Stimulated activated CD8-positive, alpha-beta memory T cell treated with anti-CD3 and anti-CD28 coated beads, Interleukin-4, amount 100 ng/mL, for 4 hours (primary cell): Measurements from ENCODE around the gene PSMG4.

ENCODE experiments used
- DNase-seq, 2 donors: peaks; one replicate each; pipeline ENCODE4 v3.0.0-alpha.2; 2020; ENCODE audit warnings: low read depth in 2 of 2, low spot score in 1 of 2

PSMG4 gene

DNA sequence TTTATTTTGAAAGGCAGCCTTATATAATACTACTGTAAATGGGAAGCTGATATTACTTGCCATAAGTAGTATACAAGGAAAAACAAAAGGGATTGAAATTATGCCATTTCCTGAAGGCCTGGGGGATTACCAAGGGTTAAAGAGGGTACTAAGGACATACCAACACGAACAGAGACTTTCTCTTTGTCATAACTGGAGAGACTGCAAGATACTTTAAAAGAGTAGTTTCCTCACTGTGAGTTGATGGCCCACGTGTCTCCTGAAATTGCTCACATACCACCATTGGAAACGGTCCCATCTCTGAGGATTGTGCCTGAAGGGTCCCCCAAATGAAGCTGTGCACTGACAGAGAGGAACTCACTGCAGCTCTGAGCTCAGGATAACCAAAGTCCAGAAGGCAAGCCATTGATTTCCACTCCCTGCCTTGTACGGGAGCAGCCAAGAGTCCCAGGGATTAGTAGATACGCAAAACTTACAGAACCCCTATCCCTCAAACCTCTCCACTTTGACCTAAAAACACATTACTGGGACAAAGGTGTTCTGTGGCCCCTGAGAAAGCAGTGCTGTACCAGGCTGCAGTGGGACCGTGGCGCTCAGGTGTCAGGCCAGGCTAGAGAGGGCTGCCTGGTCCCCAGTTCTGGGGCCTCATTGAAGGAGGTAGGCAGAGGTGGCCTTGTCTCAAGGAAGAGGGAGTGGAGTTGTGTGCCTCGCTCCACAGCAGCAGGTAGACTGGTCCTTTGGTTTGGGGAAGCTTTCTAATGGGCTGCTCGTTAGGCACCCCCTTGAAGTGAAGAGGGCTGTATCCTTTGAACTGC, 15.2 kb downstream of the PSMG4 start:
- no peak for DNase-seq

- DNase-seq: no peak
Observed at GRCh38 chr6:3276174-3277167, 17.7 kb downstream of the PSMG4 start.

DNA sequence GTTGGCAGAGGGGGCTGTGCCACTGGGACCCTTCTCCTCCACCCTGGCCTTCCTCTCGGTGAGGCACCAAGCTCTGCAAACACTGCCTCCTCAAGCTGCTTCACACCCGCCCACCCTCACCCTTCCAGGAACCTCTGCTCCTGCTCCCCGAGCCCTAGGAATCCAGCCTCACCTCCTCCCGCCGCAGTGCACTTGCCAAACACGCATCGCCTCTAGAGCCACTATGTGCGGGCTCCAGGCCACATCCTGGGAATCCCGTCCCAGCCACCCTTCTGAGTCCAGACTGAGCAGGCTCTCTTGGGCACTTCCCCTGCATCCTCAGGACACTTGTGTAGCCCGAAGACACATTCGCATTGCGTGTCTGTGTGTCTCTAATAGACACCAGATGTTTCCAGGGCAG, 18.5 kb downstream of the PSMG4 start:
- DNase-seq: no peak

GRCh38 chr6:3277851-3278416, 19.2 kb downstream of the PSMG4 start:
- no peak for DNase-seq

DNA sequence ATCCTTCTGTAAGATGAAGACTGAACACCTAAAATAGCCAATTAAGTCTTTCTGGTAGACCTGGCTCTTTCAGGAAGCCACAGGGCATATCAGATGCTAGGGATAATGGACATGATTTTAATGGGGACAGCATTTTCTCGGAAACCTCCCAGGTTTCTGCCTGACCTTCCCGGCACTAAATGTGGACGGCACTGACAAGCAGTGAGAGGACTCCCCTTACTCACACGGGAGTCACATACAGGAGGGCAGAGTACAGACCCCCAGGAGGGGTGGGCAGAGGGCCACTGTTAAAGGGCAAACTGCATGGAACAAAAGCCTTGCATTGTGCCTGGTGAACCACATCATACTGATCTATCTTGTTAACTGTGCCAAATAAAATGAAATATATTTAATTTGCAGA, 19.9 kb downstream of the PSMG4 start:
- DNase-seq: no peak

DNA sequence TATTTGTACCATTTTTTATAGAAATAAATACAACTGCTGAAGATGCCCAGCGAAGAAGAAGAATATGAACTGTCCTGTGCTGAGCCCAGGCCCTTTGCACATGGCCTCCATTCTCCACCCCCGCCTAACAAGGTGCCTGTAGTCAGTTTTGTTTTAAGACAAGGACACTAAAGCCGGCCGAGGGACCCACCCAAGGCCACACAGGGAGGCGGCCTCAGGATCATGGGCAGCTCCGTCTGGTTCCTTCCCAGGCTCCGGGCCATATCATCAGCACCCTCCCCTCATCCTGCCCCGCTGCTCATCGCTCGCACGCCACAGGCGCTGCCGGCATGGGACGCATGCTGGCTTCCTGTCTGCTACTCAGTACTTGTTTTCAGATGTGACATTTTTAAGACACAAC, 21.3 kb downstream of the PSMG4 start:
- no peak for DNase-seq

DNA sequence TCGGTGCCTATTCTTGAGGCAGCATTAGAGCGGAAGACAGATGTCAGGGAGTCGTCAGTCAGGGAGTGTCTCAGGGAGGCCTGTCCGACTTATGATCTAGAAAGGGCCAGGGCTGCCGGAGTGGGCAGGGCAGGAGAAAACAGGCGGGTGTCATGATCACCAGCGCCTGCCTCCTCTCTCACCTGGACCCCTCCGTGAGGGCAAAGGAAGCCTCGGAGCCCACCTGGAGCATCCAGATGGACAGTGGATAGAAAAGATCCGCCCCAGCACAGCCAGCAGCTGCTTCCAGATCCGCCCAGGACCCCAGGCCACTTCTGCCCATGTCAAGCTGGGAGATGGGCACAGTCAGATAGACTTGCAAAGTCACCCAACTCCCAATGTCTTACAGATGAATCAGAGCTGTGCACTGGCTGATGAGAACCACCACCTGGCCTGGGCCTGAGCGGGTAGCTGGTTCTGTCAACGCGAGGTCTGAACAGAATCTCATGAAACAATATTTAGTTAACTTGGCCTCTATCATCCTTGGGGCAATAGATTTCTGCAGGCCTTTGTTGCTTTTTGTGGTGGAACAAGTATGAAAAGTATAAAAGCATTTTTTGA, 22.2 kb downstream of the PSMG4 start:
- no peak for DNase-seq

DNA sequence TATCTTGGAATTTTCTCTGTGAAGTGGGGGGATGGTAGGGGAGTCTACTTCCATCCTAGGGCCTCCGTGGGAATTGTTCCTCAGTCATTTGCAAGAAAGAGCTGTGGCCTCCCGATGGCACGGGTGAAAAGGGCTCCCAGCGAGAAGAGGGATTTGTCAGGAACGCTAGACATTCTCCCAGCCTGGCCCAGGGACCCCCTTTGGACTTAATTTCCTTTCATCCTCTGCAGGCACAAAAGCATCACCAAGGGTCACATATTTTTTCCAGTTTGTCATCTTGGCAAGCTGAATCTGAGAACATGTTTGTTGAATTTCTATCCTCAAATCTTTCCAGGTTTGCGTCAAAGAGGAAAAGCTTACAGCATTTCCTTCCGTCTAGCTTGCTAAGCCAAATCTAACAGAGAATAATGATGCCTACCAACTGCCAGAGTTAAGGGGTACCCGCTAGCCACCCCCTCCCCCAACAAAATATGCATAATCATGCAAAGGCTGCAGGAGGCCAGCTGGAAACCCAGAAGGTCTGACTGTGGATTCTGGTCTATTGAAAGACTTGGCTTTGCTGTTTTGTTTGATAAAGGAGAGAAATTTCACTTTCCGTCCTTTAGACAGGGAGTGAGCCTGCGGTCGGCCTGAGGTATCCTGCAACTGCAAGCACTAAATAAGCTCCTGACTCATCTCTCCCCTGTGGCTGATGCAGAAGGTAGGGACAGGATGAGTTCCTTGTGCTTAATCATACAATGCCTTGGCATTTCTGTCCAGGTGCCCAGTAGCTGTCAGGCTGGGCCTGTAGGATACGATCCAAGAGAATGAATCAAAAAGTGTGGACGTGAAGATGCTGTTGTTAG, 23.1 kb downstream of the PSMG4 start:
- no peak for DNase-seq

DNA sequence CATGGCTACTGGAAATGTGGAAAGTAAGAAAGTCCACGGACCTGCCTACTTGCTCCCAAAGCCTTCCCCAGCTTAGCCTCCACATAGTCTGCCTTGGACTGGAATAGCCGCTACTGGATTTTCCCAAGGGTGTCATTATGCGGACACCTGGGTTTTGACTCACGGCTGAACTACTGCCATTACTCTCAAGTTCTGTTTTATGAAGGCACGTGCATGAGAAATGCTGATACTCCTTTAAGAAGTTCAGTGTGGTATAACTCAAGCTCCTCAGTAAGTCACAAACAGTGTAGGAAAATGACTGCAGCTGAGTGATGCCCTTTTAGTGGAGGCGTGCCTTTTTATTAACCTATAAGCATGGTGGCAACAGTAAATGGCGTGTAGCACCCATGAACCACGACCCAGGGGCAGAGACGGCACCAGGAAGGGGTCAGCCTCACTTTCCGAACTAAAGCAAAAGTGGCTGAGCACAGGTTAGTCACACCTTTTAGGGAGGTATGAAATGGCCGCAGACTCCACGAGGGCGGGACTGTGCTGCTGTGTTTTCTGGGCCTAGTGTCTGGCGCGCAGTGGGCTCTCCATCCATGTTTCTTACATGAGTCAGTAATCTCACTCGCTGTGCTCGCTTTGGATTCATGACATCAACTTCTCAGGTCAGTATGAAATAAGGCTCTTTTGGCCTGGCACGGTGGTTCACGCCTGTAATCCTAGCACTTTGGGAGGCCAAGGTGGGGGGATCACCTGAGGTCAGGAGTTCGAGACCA, 23.9 kb downstream of the PSMG4 start:
- no peak for DNase-seq

- DNase-seq: no peak
Observed at GRCh38 chr6:3283241-3283640, 24.5 kb downstream of the PSMG4 start.

- no peak for DNase-seq
Observed at GRCh38 chr6:3283641-3284435, 25.1 kb downstream of the PSMG4 start.

- no peak for DNase-seq
Observed at GRCh38 chr6:3284436-3284876, 25.7 kb downstream of the PSMG4 start.

DNA sequence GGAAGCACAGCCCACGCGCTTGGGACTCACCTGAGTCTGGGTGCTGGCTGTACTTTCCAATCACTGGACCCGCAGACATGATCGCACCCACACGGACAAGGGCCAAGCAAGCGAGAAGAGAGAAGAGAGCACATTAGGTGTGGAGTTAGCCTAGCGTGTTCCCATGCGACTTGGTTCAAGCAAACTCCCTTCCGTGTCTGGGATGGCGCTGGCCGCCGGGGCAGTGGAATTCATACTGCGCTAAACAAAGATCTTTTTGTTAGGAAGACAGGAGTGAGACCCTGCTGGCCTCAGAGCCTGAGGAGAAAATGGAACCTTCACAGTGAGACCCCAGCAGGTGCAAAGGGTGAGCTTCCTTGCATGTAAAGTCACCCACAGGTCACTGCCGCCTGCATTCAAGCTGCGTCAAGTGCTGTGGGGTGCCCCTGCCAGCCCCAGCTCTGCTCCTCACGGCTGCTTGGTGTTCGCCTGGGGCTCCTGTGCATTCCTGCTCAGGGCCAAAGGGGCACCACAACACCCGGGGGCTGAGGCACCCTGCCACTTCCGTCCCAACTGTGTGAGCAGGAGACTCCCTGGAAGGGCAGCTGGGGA, 26.4 kb downstream of the PSMG4 start:
- no peak for DNase-seq

- no peak for DNase-seq
Observed at GRCh38 chr6:3285732-3286131, 27.0 kb downstream of the PSMG4 start.

GRCh38 chr6:3286641-3287171, 28.0 kb downstream of the PSMG4 start:
- DNase-seq: no peak

DNA sequence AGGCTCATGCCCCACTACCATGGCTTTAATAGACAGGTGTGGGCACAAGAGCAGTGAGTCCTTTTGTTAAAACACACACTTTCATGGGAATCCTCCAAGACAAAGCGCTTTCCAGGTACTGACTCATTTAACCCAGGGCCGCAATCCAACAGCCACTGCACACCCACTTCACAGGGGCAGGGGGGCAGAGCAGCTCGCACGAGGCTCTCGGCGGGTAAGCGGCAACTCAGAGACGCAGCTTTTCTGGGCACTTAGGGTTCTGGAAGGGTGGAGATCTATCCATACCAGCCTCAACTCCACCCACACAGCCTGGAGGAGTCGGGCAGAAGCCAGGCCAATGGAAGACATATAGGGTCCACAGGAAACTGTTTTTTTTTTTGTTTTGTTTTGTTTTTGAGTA, 28.6 kb downstream of the PSMG4 start:
- no peak for DNase-seq

GRCh38 chr6:3287976-3288707, 29.4 kb downstream of the PSMG4 start:
- no peak for DNase-seq
